Activated CD8-positive, alpha-beta T cell treated with anti-CD3 and anti-CD28 coated beads for 36 hours (primary cell): ENCODE results near the gene SLC26A6. TPM values are rescaled to one million over a fixed set of nuclear protein-coding genes. Genes with fewer than 3 reads are reported as not detected.

Source experiments
- ATAC-seq: fragments of 200-7000 bp; cut with Tn5 transposase; one replicate; pipeline ENCODE4 v1.10.0; 2021; ENCODE audit warnings: mild to moderate bottlenecking, moderate library complexity
- CTCF ChIA-PET: fragments of 350-600 bp; sonication (Branson Sonifier 250); formaldehyde crosslinking; loops from one replicate; lab custom pipeline; 2021; ENCODE audit warnings: antibody characterized with exemption; lab: Charles Lee
- POLR2A ChIA-PET: fragments of 350-600 bp; sonication (Branson Sonifier 250); formaldehyde crosslinking; loops from one replicate; lab custom pipeline; 2021; ENCODE audit warnings: antibody characterized with exemption; lab: Charles Lee
- DNase-seq: peaks from one replicate; pipeline ENCODE4 v3.0.0-alpha.2; 2020
- H3K27ac Mint-ChIP-seq: one replicate; pipeline ENCODE4 v1.8.0; 2021; ENCODE audit warnings: mild to moderate bottlenecking, mixed read lengths
- H3K27me3 Mint-ChIP-seq: one replicate; pipeline ENCODE4 v1.8.0; 2021; ENCODE audit warnings: mixed read lengths
- H3K36me3 Mint-ChIP-seq: one replicate; pipeline ENCODE4 v1.8.0; 2021; ENCODE audit warnings: low read depth, mixed read lengths
- H3K4me1 Mint-ChIP-seq: one replicate; pipeline ENCODE4 v1.8.0; 2021; ENCODE audit warnings: low read depth, mixed read lengths
- H3K4me3 Mint-ChIP-seq: one replicate; pipeline ENCODE4 v1.8.0; 2021; ENCODE audit warnings: mild to moderate bottlenecking, moderate library complexity, mixed read lengths
- H3K9me3 Mint-ChIP-seq: one replicate; pipeline ENCODE4 v1.8.0; 2021; ENCODE audit warnings: mixed read lengths
- intact Hi-C: fragments of 100-400 bp; cut with micrococcal nuclease; formaldehyde crosslinking; loops from one replicate; pipeline ENCODE4 v1.10.0; 2022
- microRNA-seq: library from miRNA; unstranded; fragments of <30 nt; microRNA quantifications from one replicate; pipeline ENCODE4 v1.2.0, GENCODE V29; 2022; ENCODE audit warnings: borderline microRNAs expressed, borderline replicate concordance
- total RNA-seq, 2 experiments: library from RNA; stranded (reverse); gene quantifications; one replicate each; pipeline ENCODE4 v1.2.3, GENCODE V29; 2021
- TF ChIP-seq, protein P1 (sequence below): fragments of 200-600 bp; IDR thresholded peaks from one replicate; pipeline ENCODE4 v1.8.0; 2022; ENCODE audit warnings: antibody characterized with exemption, mild to moderate bottlenecking

SLC26A6 gene
- total RNA-seq, 2 experiments from 2014 or later: 41.3 to 45.0 TPM

DNA sequence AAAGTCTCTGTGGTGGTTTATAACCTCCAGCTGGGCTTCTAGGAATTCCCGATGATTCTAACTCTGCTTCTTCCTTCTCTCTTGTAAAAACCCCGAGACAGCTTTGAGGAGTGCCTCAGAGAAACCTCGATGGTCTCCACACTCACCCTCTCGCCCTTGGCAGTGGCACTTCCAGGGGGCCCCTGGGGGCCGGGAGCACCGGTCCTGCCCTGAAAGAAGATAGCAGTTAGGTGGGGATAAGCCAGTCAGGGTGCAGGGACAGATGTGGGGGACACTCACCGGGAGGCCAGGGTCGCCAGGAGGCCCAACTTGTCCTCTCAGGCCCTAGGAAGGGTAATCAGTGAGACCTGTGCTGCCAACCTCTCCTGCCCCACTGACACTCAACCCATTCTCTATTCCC is 49.9 kb downstream of the SLC26A6 start:
- Mint-ChIP-seq H3K36me3 (no peaks in the 10 kb centered on the region), H3K27me3 (peaks cover 9% of the 10 kb centered on the region), H3K4me1 (no peaks in the 10 kb centered on the region), H3K4me3 (no peak overlapping the region), H3K9me3 (no peaks in the 10 kb centered on the region), H3K27ac (no peak overlapping the region)
- ATAC-seq (no peak), DNase-seq (no peak)
- TF ChIP-seq, protein P1, sequence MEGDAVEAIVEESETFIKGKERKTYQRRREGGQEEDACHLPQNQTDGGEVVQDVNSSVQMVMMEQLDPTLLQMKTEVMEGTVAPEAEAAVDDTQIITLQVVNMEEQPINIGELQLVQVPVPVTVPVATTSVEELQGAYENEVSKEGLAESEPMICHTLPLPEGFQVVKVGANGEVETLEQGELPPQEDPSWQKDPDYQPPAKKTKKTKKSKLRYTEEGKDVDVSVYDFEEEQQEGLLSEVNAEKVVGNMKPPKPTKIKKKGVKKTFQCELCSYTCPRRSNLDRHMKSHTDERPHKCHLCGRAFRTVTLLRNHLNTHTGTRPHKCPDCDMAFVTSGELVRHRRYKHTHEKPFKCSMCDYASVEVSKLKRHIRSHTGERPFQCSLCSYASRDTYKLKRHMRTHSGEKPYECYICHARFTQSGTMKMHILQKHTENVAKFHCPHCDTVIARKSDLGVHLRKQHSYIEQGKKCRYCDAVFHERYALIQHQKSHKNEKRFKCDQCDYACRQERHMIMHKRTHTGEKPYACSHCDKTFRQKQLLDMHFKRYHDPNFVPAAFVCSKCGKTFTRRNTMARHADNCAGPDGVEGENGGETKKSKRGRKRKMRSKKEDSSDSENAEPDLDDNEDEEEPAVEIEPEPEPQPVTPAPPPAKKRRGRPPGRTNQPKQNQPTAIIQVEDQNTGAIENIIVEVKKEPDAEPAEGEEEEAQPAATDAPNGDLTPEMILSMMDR: no peak
- intact Hi-C loops: no loop called here
- POLR2A ChIA-PET: no interaction called here
- CTCF ChIA-PET: interaction anchor here (0.6 to 1.4 kb wide), 2 partner anchors 36 to 89 kb away, joined by 3 to 4 read pairs; no protein-coding TSS in a partner anchor

GRCh38 chr3:48584836-48585235 is 50.4 kb downstream of the SLC26A6 start:
- intact Hi-C loops: no loop called here
- Mint-ChIP-seq H3K9me3 (no peaks in the 10 kb centered on the region), H3K4me3 (no peak overlapping the region), H3K27ac (no peak overlapping the region), H3K27me3 (peaks cover 9% of the 10 kb centered on the region), H3K36me3 (no peaks in the 10 kb centered on the region), H3K4me1 (no peaks in the 10 kb centered on the region)
- ChIA-PET CTCF (interaction anchor here (0.6 to 1.4 kb wide), 2 partner anchors 35 to 88 kb away, joined by 3 to 4 read pairs; no protein-coding TSS in a partner anchor), POLR2A (no interaction called here)
- DNase-seq: no peak
- TF ChIP-seq, protein P1: no peak
- ATAC-seq: no peak

- TF ChIP-seq, protein P1: no peak
- POLR2A ChIA-PET: interaction anchor here (0.9 to 1.1 kb wide), 3 partner anchors 15 to 109 kb away, joined by 3 to 4 read pairs (median 3); no protein-coding TSS in a partner anchor
Observed at GRCh38 chr3:48581621-48582481, 53.4 kb downstream of the SLC26A6 start.

DNA sequence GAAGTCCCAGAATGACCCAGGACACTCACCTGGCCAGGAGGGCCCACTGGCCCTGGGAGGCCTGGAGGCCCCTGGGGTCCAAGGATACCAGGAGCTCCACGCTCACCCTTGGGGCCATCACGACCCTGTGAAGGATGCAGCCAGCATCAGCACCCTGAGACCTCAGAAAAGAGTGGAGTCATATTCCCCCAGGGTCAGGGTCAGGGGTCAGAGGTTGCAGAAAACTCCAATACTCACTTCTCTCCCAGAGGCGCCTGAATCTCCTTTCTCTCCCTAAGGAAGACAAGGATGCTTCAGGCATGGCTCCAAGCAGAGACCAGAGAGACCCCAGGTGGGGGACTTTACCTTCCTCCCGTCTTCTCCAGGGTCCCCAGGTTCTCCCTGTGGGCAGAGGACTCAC is 58.6 kb downstream of the SLC26A6 start:
- no peak overlapping the region for H3K27ac Mint-ChIP-seq
- CTCF ChIA-PET: no interaction called here

More at GRCh38 chr3:48581621-48582481, 53.4 kb downstream of the SLC26A6 start:
- no peak overlapping the region for H3K4me3 Mint-ChIP-seq
- no peaks in the 10 kb centered on the region for H3K4me1 Mint-ChIP-seq
- ATAC-seq (no peak), DNase-seq (no peak)
- no peaks in the 10 kb centered on the region for H3K36me3 Mint-ChIP-seq
- no peaks in the 10 kb centered on the region for H3K9me3 Mint-ChIP-seq
- H3K27ac Mint-ChIP-seq: no peak overlapping the region
- no peaks in the 10 kb centered on the region for H3K27me3 Mint-ChIP-seq
- CTCF ChIA-PET: interaction anchor here (0.8 kb wide), 1 partner anchor 146 kb away, joined by 3 read pairs; no protein-coding TSS in a partner anchor
- intact Hi-C loops: no loop called here

More for the DNA sequence above, 58.6 kb downstream of the SLC26A6 start:
- Mint-ChIP-seq H3K4me1 (no peaks in the 10 kb centered on the region), H3K27me3 (no peaks in the 10 kb centered on the region), H3K9me3 (no peaks in the 10 kb centered on the region), H3K4me3 (no peak overlapping the region), H3K36me3 (no peaks in the 10 kb centered on the region)
- ATAC-seq (no peak), DNase-seq (no peak)
- POLR2A ChIA-PET: no interaction called here
- TF ChIP-seq, protein P1: no peak
- intact Hi-C loops: no loop called here

Small RNAs within 50 kb of the gene (microRNA-seq; reads per million reads assigned to microRNA genes)
- gene MIR4793 (not detected), gene MIR711 (not detected)

Other genes with a start within 250 kb of the SLC26A6 start
- gene PLXNB1, start 205.4 kb downstream of the SLC26A6 start, total RNA-seq: 1 to 10 TPM; 3.7 TPM
- gene CCDC51, start 195.3 kb downstream of the SLC26A6 start, total RNA-seq: 10 to 100 TPM; 25.3 to 28.3 TPM
- 100 to 1,000 TPM; 312 to 334 TPM for gene TMA7, start 195.2 kb downstream of the SLC26A6 start, total RNA-seq
- 10 to 100 TPM; 12.4 to 15.0 TPM for gene ATRIP, start 188.7 kb downstream of the SLC26A6 start, total RNA-seq
- 10 to 100 TPM; 65.9 to 71.4 TPM for gene SHISA5, start 131.3 kb downstream of the SLC26A6 start, total RNA-seq
- gene PFKFB4, start 78.7 kb downstream of the SLC26A6 start, total RNA-seq: 10 to 100 TPM; 90.8 to 94.0 TPM
- not detected for gene UCN2, start 71.7 kb downstream of the SLC26A6 start, total RNA-seq
- gene COL7A1, start 40.1 kb downstream of the SLC26A6 start, total RNA-seq: 1 to 10 TPM; 1.6 to 2.2 TPM
- gene UQCRC1, start 25.8 kb downstream of the SLC26A6 start, total RNA-seq: 100 to 1,000 TPM; 240 to 256 TPM
- under 1 TPM in 1 of 2 experiments, not detected in 1; 0.43 TPM for gene TMEM89, start 13.7 kb downstream of the SLC26A6 start, total RNA-seq
- gene CELSR3, start 27.4 kb upstream of the SLC26A6 start, total RNA-seq: 10 to 100 TPM; 15.8 to 17.8 TPM
- gene NCKIPSD, start 50.5 kb upstream of the SLC26A6 start, total RNA-seq: 10 to 100 TPM; 69.7 to 73.8 TPM
- 10 to 100 TPM; 47.7 to 48.0 TPM for gene IP6K2, start 81.8 kb upstream of the SLC26A6 start, total RNA-seq
- gene PRKAR2A, start 212.4 kb upstream of the SLC26A6 start, total RNA-seq: 10 to 100 TPM; 31.0 to 32.1 TPM